ENCODE data around the gene ANG.
"Not testable (repeated sequence)": the region's sequence is repeated elsewhere in the genome, so short reads cannot be mapped to it uniquely, and the experiment has no call there.

ANG gene

GRCh38 chr14:20714593-20715250 is 26.2 kb downstream of the ANG start:
- H3K4me1 ChIP-seq (ENCODE audit: control insufficient read depth in 2 of 2, insufficient read depth in 2 of 2, low read length in 2 of 2), result peaks cover 5% of the 10 kb centered on the region in 2 donors
- H3K36me3 ChIP-seq (ENCODE audit: control insufficient read depth in 2 of 2, insufficient read depth in 2 of 2, low read length in 2 of 2), result no peaks in the 10 kb centered on the region
- H3K9ac ChIP-seq (ENCODE audit: low read depth in 1 of 2, low read length in 2 of 2), result no peak overlapping the region
- peak overlapping the region; percentile 44 to 50 for H3K27ac ChIP-seq (ENCODE audit: low read depth in 2 of 2, low read length in 2 of 2)
- no peak overlapping the region for H3K4me3 ChIP-seq (ENCODE audit: low read length in 2 of 2)
- no peaks in the 10 kb centered on the region for H3K27me3 ChIP-seq (ENCODE audit: control insufficient read depth in 2 of 2, insufficient read depth in 2 of 2, low read length in 2 of 2)
- H3K9me3 ChIP-seq (ENCODE audit: control insufficient read depth in 2 of 2, low read length in 2 of 2), result no peaks in the 10 kb centered on the region

GRCh38 chr14:20719777-20720176 is 31.2 kb downstream of the ANG start:
- Histone ChIP-seq H3K4me1 (ENCODE audit: control insufficient read depth in 2 of 2, insufficient read depth in 2 of 2, low read length in 2 of 2) (peaks cover 5 to 11% of the 10 kb centered on the region in 2 donors), H3K27ac (ENCODE audit: low read depth in 2 of 2, low read length in 2 of 2) (peak overlapping the region; percentile 72 to 74), H3K4me3 (ENCODE audit: low read length in 2 of 2) (no peak overlapping the region), H3K27me3 (ENCODE audit: control insufficient read depth in 2 of 2, insufficient read depth in 2 of 2, low read length in 2 of 2) (no peaks in the 10 kb centered on the region), H3K9me3 (ENCODE audit: control insufficient read depth in 2 of 2, low read length in 2 of 2) (no peaks in the 10 kb centered on the region), H3K36me3 (ENCODE audit: control insufficient read depth in 2 of 2, insufficient read depth in 2 of 2, low read length in 2 of 2) (no peaks in the 10 kb centered on the region), H3K9ac (ENCODE audit: low read depth in 1 of 2, low read length in 2 of 2) (no peak overlapping the region)

- no peaks in the 10 kb centered on the region for H3K36me3 ChIP-seq (ENCODE audit: control insufficient read depth in 2 of 2, insufficient read depth in 2 of 2, low read length in 2 of 2)
- H3K9ac ChIP-seq (ENCODE audit: low read depth in 1 of 2, low read length in 2 of 2), result no peak overlapping the region
- no peak overlapping the region for H3K27ac ChIP-seq (ENCODE audit: low read depth in 2 of 2, low read length in 2 of 2)
- H3K4me3 ChIP-seq (ENCODE audit: low read length in 2 of 2), result no peak overlapping the region
- no peaks in the 10 kb centered on the region for H3K9me3 ChIP-seq (ENCODE audit: control insufficient read depth in 2 of 2, low read length in 2 of 2)
- H3K4me1 ChIP-seq (ENCODE audit: control insufficient read depth in 2 of 2, insufficient read depth in 2 of 2, low read length in 2 of 2), result peaks cover 5 to 11% of the 10 kb centered on the region in 2 donors
- no peaks in the 10 kb centered on the region for H3K27me3 ChIP-seq (ENCODE audit: control insufficient read depth in 2 of 2, insufficient read depth in 2 of 2, low read length in 2 of 2)
These were observed 32.2 kb downstream of the ANG start for GRCh38 chr14:20720741-20721140.

- Histone ChIP-seq H3K9me3 (ENCODE audit: control insufficient read depth in 2 of 2, low read length in 2 of 2) (no peaks in the 10 kb centered on the region), H3K4me1 (ENCODE audit: control insufficient read depth in 2 of 2, insufficient read depth in 2 of 2, low read length in 2 of 2) (peaks cover 5 to 11% of the 10 kb centered on the region in 2 donors), H3K4me3 (ENCODE audit: low read length in 2 of 2) (no peak overlapping the region)
These were observed 33.5 kb downstream of the ANG start for GRCh38 chr14:20722016-20722415.

GRCh38 chr14:20723488-20723887 is 34.9 kb downstream of the ANG start:
- no peaks in the 10 kb centered on the region for H3K9me3 ChIP-seq (ENCODE audit: control insufficient read depth in 2 of 2, low read length in 2 of 2)
- no peak overlapping the region for H3K9ac ChIP-seq (ENCODE audit: low read depth in 1 of 2, low read length in 2 of 2)
- H3K36me3 ChIP-seq (ENCODE audit: control insufficient read depth in 2 of 2, insufficient read depth in 2 of 2, low read length in 2 of 2), result no peaks in the 10 kb centered on the region
- peaks cover 5 to 11% of the 10 kb centered on the region in 2 donors for H3K4me1 ChIP-seq (ENCODE audit: control insufficient read depth in 2 of 2, insufficient read depth in 2 of 2, low read length in 2 of 2)
- H3K27me3 ChIP-seq (ENCODE audit: control insufficient read depth in 2 of 2, insufficient read depth in 2 of 2, low read length in 2 of 2), result no peaks in the 10 kb centered on the region
- H3K4me3 ChIP-seq (ENCODE audit: low read length in 2 of 2), result no peak overlapping the region
- no peak overlapping the region for H3K27ac ChIP-seq (ENCODE audit: low read depth in 2 of 2, low read length in 2 of 2)

More at GRCh38 chr14:20722016-20722415, 33.5 kb downstream of the ANG start:
- Histone ChIP-seq H3K27ac (ENCODE audit: low read depth in 2 of 2, low read length in 2 of 2) (no peak overlapping the region), H3K9ac (ENCODE audit: low read depth in 1 of 2, low read length in 2 of 2) (no peak overlapping the region), H3K36me3 (ENCODE audit: control insufficient read depth in 2 of 2, insufficient read depth in 2 of 2, low read length in 2 of 2) (no peaks in the 10 kb centered on the region), H3K27me3 (ENCODE audit: control insufficient read depth in 2 of 2, insufficient read depth in 2 of 2, low read length in 2 of 2) (no peaks in the 10 kb centered on the region)

- not testable (repeated sequence) for H3K4me1 ChIP-seq (ENCODE audit: control insufficient read depth in 2 of 2, insufficient read depth in 2 of 2, low read length in 2 of 2); H3K36me3 ChIP-seq (ENCODE audit: control insufficient read depth in 2 of 2, insufficient read depth in 2 of 2, low read length in 2 of 2); H3K4me3 ChIP-seq (ENCODE audit: low read length in 2 of 2); H3K9me3 ChIP-seq (ENCODE audit: control insufficient read depth in 2 of 2, low read length in 2 of 2); H3K27me3 ChIP-seq (ENCODE audit: control insufficient read depth in 2 of 2, insufficient read depth in 2 of 2, low read length in 2 of 2); H3K9ac ChIP-seq (ENCODE audit: low read depth in 1 of 2, low read length in 2 of 2)
- H3K27ac ChIP-seq (ENCODE audit: low read depth in 2 of 2, low read length in 2 of 2), result peak overlapping the region in 1 of 2 donors; percentile 31
These were observed 37.6 kb downstream of the ANG start for GRCh38 chr14:20726121-20726520.

GRCh38 chr14:20726531-20726930 is 38.0 kb downstream of the ANG start:
- Histone ChIP-seq H3K27ac (ENCODE audit: low read depth in 2 of 2, low read length in 2 of 2) (peak overlapping the region in 1 of 2 donors; percentile 31), H3K4me1 (ENCODE audit: control insufficient read depth in 2 of 2, insufficient read depth in 2 of 2, low read length in 2 of 2) (no peaks in the 10 kb centered on the region), H3K9me3 (ENCODE audit: control insufficient read depth in 2 of 2, low read length in 2 of 2) (no peaks in the 10 kb centered on the region), H3K9ac (ENCODE audit: low read depth in 1 of 2, low read length in 2 of 2) (no peak overlapping the region), H3K4me3 (ENCODE audit: low read length in 2 of 2) (no peak overlapping the region), H3K27me3 (ENCODE audit: control insufficient read depth in 2 of 2, insufficient read depth in 2 of 2, low read length in 2 of 2) (no peaks in the 10 kb centered on the region), H3K36me3 (ENCODE audit: control insufficient read depth in 2 of 2, insufficient read depth in 2 of 2, low read length in 2 of 2) (no peaks in the 10 kb centered on the region)

GRCh38 chr14:20730891-20731290 is 42.3 kb downstream of the ANG start:
- no peaks in the 10 kb centered on the region for H3K27me3 ChIP-seq (ENCODE audit: control insufficient read depth in 2 of 2, insufficient read depth in 2 of 2, low read length in 2 of 2)
- H3K36me3 ChIP-seq (ENCODE audit: control insufficient read depth in 2 of 2, insufficient read depth in 2 of 2, low read length in 2 of 2), result no peaks in the 10 kb centered on the region
- no peaks in the 10 kb centered on the region for H3K9me3 ChIP-seq (ENCODE audit: control insufficient read depth in 2 of 2, low read length in 2 of 2)
- no peak overlapping the region for H3K4me3 ChIP-seq (ENCODE audit: low read length in 2 of 2)
- H3K4me1 ChIP-seq (ENCODE audit: control insufficient read depth in 2 of 2, insufficient read depth in 2 of 2, low read length in 2 of 2), result peaks cover 0 to 2% of the 10 kb centered on the region in 2 donors
- no peak overlapping the region for H3K27ac ChIP-seq (ENCODE audit: low read depth in 2 of 2, low read length in 2 of 2)
- H3K9ac ChIP-seq (ENCODE audit: low read depth in 1 of 2, low read length in 2 of 2), result no peak overlapping the region

- H3K4me1 ChIP-seq (ENCODE audit: control insufficient read depth in 2 of 2, insufficient read depth in 2 of 2, low read length in 2 of 2), result peaks cover 0 to 2% of the 10 kb centered on the region in 2 donors
- H3K9ac ChIP-seq (ENCODE audit: low read depth in 1 of 2, low read length in 2 of 2), result no peak overlapping the region
- no peaks in the 10 kb centered on the region for H3K9me3 ChIP-seq (ENCODE audit: control insufficient read depth in 2 of 2, low read length in 2 of 2)
- H3K27ac ChIP-seq (ENCODE audit: low read depth in 2 of 2, low read length in 2 of 2), result no peak overlapping the region
- H3K27me3 ChIP-seq (ENCODE audit: control insufficient read depth in 2 of 2, insufficient read depth in 2 of 2, low read length in 2 of 2), result no peaks in the 10 kb centered on the region
- no peak overlapping the region for H3K4me3 ChIP-seq (ENCODE audit: low read length in 2 of 2)
- no peaks in the 10 kb centered on the region for H3K36me3 ChIP-seq (ENCODE audit: control insufficient read depth in 2 of 2, insufficient read depth in 2 of 2, low read length in 2 of 2)
These were observed 43.9 kb downstream of the ANG start for GRCh38 chr14:20732477-20732876.

- Histone ChIP-seq H3K27ac (ENCODE audit: low read depth in 2 of 2, low read length in 2 of 2) (no peak overlapping the region), H3K4me1 (ENCODE audit: control insufficient read depth in 2 of 2, insufficient read depth in 2 of 2, low read length in 2 of 2) (peaks cover 0 to 2% of the 10 kb centered on the region in 2 donors), H3K9me3 (ENCODE audit: control insufficient read depth in 2 of 2, low read length in 2 of 2) (no peaks in the 10 kb centered on the region), H3K27me3 (ENCODE audit: control insufficient read depth in 2 of 2, insufficient read depth in 2 of 2, low read length in 2 of 2) (no peaks in the 10 kb centered on the region), H3K9ac (ENCODE audit: low read depth in 1 of 2, low read length in 2 of 2) (no peak overlapping the region), H3K4me3 (ENCODE audit: low read length in 2 of 2) (no peak overlapping the region), H3K36me3 (ENCODE audit: control insufficient read depth in 2 of 2, insufficient read depth in 2 of 2, low read length in 2 of 2) (no peaks in the 10 kb centered on the region)
These were observed 44.5 kb downstream of the ANG start for GRCh38 chr14:20732979-20733635.
